Endodermal cell (in vitro differentiated cells): ENCODE results near the gene KIRREL3. TPM values are rescaled to one million over a fixed set of nuclear protein-coding genes. Genes with fewer than 3 reads are reported as not detected.

Experiments used
- DNase-seq: peaks from one replicate; pipeline ENCODE4 v3.0.0-alpha.2; 2017
- H3K27ac ChIP-seq: 2 replicates; pipeline ENCODE4 v1.5.1; 2013; ENCODE audit warnings: mild to moderate bottlenecking, low read depth, low read length, moderate library complexity
- H3K27me3 ChIP-seq: 2 replicates; pipeline ENCODE4 v1.6.1; 2013; ENCODE audit warnings: mild to moderate bottlenecking, low read length, moderate library complexity; ENCODE audit not compliant: insufficient read depth, control insufficient read depth, poor library complexity, severe bottlenecking
- H3K36me3 ChIP-seq: 2 replicates; pipeline ENCODE4 v1.7.0; 2013; ENCODE audit warnings: mild to moderate bottlenecking, low read length, moderate library complexity; ENCODE audit not compliant: control insufficient read depth, insufficient read depth
- H3K4me1 ChIP-seq: one replicate; pipeline ENCODE4 v1.7.0; 2013; ENCODE audit warnings: low read length; ENCODE audit not compliant: control insufficient read depth, insufficient read depth
- H3K4me3 ChIP-seq: 2 replicates; pipeline ENCODE4 v1.5.1; 2013; ENCODE audit warnings: mild to moderate bottlenecking, low read length, moderate library complexity
- H3K9ac ChIP-seq: 2 replicates; pipeline ENCODE4 v1.6.1; 2013; ENCODE audit warnings: mild to moderate bottlenecking, low read length, moderate library complexity; ENCODE audit not compliant: poor library complexity, severe bottlenecking; ENCODE audit errors: extremely low read depth
- H3K9me3 ChIP-seq: 2 replicates; pipeline ENCODE4 v1.6.1; 2013; ENCODE audit warnings: mild to moderate bottlenecking, low read length, moderate library complexity; ENCODE audit not compliant: control insufficient read depth
- H3K27ac Mint-ChIP-seq: 2 replicates; pipeline ENCODE4 v1.8.0; 2020; ENCODE audit warnings: mixed read lengths
- H3K27me3 Mint-ChIP-seq: 2 replicates; pipeline ENCODE4 v1.8.0; 2021; ENCODE audit warnings: mild to moderate bottlenecking, mixed read lengths; ENCODE audit not compliant: insufficient read depth
- H3K36me3 Mint-ChIP-seq: 2 replicates; pipeline ENCODE4 v1.8.0; 2020; ENCODE audit warnings: low read depth, mixed read lengths
- H3K4me1 Mint-ChIP-seq: 2 replicates; pipeline ENCODE4 v1.8.0; 2020; ENCODE audit warnings: mixed read lengths
- H3K4me3 Mint-ChIP-seq: 2 replicates; pipeline ENCODE4 v1.8.0; 2020; ENCODE audit warnings: mild to moderate bottlenecking, moderate library complexity, mixed read lengths
- H3K9me3 Mint-ChIP-seq: 2 replicates; pipeline ENCODE4 v1.8.0; 2020; ENCODE audit warnings: mild to moderate bottlenecking, mixed read lengths
- WGBS, 2 experiments: methylation state at CpG; one replicate each; pipeline versions ENCODE4 v1.1.5 to v1.1.7; 2013; ENCODE audit warnings: missing lambda C conversion rate in 2 of 2, mixed read lengths in 1 of 2; ENCODE audit not compliant: insufficient coverage in 1 of 2, insufficient read length in 1 of 2; 5-methylcytosine and 5-hydroxymethylcytosine counted together
- total RNA-seq, 2 donors: library from RNA; stranded (reverse); fragmentation: NEBNext Ultra II Directional in 1 of 2; extraction: Animal tissue kit (Norgen Biotek cat#: 25700) in 1 of 2; gene quantifications; 2 replicates in 1 of 2; 3 replicates in 1 of 2; pipeline ENCODE4 v1.2.1, GENCODE V29; 2021
- TF ChIP-seq, protein P1 (sequence below): fragments of 200-600 bp; sonication (generic); conservative IDR thresholded peaks from 2 replicates; pipeline ENCODE4 v1.5.0; 2021; ENCODE audit warnings: antibody characterized with exemption, mild to moderate bottlenecking

Gene KIRREL3
- total RNA-seq, 2 donors from 2014 or later: 1.1 to 1.4 TPM

DNA sequence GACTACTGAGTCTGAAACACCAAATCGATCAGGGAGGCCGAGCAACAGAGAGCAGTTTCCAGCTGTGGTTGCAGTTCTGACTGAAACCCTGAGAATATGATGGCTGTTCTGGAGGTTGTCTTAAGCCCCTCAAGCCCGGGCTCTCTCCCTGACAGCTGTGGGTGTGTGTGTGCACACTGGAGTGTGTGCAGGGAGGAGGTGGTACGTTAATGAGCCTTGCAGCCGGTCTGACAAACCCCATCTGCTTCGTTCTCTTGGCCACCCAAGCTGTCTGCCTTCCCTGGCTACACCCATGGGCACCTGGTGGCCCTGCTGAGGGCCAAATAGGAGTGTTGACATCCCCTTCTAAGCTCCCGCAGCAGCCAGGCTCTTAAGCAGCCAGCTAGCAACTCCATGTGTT lies 189.8 kb downstream of the KIRREL3 start:
- no peak overlapping the region for H3K4me3 Mint-ChIP-seq
- H3K9me3 Mint-ChIP-seq: no peaks in the 10 kb centered on the region
- H3K36me3 Mint-ChIP-seq: no peaks in the 10 kb centered on the region
- WGBS, 2 experiments: 94% methylated on average over 6 to 7 of the region's 7 CpGs
- Histone ChIP-seq H3K9me3 (no peaks in the 10 kb centered on the region), H3K36me3 (no peaks in the 10 kb centered on the region), H3K27me3 (no peaks in the 10 kb centered on the region), H3K4me1 (no peaks in the 10 kb centered on the region), H3K27ac (no peak overlapping the region), H3K9ac (no peak overlapping the region), H3K4me3 (no peak overlapping the region)
- TF ChIP-seq, protein P1, sequence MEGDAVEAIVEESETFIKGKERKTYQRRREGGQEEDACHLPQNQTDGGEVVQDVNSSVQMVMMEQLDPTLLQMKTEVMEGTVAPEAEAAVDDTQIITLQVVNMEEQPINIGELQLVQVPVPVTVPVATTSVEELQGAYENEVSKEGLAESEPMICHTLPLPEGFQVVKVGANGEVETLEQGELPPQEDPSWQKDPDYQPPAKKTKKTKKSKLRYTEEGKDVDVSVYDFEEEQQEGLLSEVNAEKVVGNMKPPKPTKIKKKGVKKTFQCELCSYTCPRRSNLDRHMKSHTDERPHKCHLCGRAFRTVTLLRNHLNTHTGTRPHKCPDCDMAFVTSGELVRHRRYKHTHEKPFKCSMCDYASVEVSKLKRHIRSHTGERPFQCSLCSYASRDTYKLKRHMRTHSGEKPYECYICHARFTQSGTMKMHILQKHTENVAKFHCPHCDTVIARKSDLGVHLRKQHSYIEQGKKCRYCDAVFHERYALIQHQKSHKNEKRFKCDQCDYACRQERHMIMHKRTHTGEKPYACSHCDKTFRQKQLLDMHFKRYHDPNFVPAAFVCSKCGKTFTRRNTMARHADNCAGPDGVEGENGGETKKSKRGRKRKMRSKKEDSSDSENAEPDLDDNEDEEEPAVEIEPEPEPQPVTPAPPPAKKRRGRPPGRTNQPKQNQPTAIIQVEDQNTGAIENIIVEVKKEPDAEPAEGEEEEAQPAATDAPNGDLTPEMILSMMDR: no peak
- H3K27ac Mint-ChIP-seq: no peak overlapping the region
- peaks cover 17% of the 10 kb centered on the region for H3K4me1 Mint-ChIP-seq
- no peaks in the 10 kb centered on the region for H3K27me3 Mint-ChIP-seq
- no peak for DNase-seq

DNA sequence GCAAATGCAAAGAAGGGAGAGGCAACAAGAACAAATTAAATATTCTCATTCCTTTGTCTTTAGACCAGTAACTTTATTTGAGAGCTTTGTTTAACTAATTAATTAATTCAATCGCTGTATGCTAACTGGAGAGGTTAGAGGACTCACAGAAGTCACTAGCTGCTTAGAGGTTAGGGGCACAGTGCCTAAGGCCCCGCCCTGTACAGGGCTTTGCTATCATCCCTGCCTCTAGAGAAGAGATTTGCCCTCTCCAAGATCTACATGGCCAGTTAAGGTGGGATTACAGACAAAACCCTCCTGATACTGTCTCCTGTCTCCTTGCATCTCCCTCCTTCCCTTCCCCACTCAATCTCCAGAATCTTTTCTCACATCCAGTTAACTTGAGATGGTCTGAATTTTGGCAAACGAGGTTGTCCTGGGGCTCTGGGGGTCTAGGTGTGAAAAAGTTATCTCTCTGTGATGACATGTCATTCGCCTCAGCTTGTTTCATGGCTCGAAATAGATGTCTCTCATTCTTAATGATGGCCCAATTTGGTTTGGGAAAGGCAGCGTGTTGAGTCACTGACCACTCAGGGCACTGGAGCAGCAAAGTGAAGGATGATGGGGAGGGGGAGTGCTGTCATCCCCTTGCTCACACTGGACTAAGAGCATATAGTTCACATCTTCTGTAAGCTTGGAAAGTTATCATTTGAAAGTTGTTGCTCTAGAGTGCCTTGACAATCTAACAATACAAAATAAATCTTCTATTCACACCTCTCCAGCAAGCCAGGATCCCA lies 190.9 kb downstream of the KIRREL3 start:
- DNase-seq: no peak
- Mint-ChIP-seq H3K36me3 (no peaks in the 10 kb centered on the region), H3K27me3 (no peaks in the 10 kb centered on the region), H3K27ac (no peak overlapping the region), H3K4me3 (no peak overlapping the region), H3K9me3 (no peaks in the 10 kb centered on the region), H3K4me1 (peaks cover 17% of the 10 kb centered on the region)
- 85 to 92% methylated on average over 5 to 6 of the region's 6 CpGs for WGBS, 2 experiments
- no peaks in the 10 kb centered on the region for H3K36me3 ChIP-seq
- no peak overlapping the region for H3K4me3 ChIP-seq
- H3K4me1 ChIP-seq: no peaks in the 10 kb centered on the region
- H3K27me3 ChIP-seq: no peaks in the 10 kb centered on the region
- TF ChIP-seq, protein P1: no peak
- no peaks in the 10 kb centered on the region for H3K9me3 ChIP-seq
- no peak overlapping the region for H3K27ac ChIP-seq
- H3K9ac ChIP-seq: no peak overlapping the region

DNA sequence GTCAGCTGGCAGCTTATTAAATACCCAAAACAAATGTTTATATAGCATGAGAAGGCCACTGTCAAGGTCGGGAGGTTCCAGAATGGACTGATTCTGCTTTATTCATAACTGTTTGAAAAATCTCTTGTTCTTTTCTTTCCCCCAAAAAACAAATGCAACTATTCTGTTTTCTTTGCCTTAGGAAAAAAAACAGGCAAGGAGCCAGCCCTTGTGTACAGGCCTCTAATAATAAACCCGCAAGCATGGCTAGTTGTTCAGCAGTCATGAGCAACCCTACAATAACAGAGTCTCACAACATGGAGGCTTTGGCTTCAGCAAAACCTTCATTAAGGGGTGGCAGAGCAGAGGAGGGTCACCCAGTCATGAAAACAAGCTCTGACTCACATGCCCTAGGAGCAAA lies 191.7 kb downstream of the KIRREL3 start:
- H3K4me3 Mint-ChIP-seq: no peak overlapping the region
- Histone ChIP-seq H3K27me3 (no peaks in the 10 kb centered on the region), H3K36me3 (no peaks in the 10 kb centered on the region), H3K4me3 (no peak overlapping the region), H3K27ac (no peak overlapping the region), H3K9ac (no peak overlapping the region), H3K4me1 (no peaks in the 10 kb centered on the region), H3K9me3 (no peaks in the 10 kb centered on the region)
- H3K27me3 Mint-ChIP-seq: no peaks in the 10 kb centered on the region
- no peaks in the 10 kb centered on the region for H3K9me3 Mint-ChIP-seq
- DNase-seq: no peak
- 96 to 100% methylated on average over 2 of the region's 2 CpGs for WGBS, 2 experiments
- no peak overlapping the region for H3K27ac Mint-ChIP-seq
- peaks cover 17% of the 10 kb centered on the region for H3K4me1 Mint-ChIP-seq
- TF ChIP-seq, protein P1: no peak
- H3K36me3 Mint-ChIP-seq: no peaks in the 10 kb centered on the region
